ENCODE results near the gene LRP1. TPM values are rescaled to one million over a fixed set of nuclear protein-coding genes. Genes with fewer than 3 reads are reported as not detected.

LRP1 gene
- total RNA-seq, 4 donors from 2014 or later, result 128 to 312 (median 207) TPM

GRCh38 chr12:57089271-57090245 lies 38.7 kb upstream of the LRP1 start:
- Histone ChIP-seq H3K9me3 (no peaks in the 10 kb centered on the region), H3K27ac (peak overlapping the region; percentile 95 to 99 (median 98)), H3K4me1 (peaks cover 0 to 54% (median 24%) of the 10 kb centered on the region in 4 donors), H3K27me3 (no peaks in the 10 kb centered on the region), H3K4me3 (peak overlapping the region; percentile 70 to 96 (median 89)), H3K36me3 (peaks cover 0 to 19% (median 0%) of the 10 kb centered on the region in 3 donors)
- peak; percentile 77 to 89 (median 81) for DNase-seq
- peak; percentile 47 to 50 for TF ChIP-seq POLR2A (IDR thresholded peaks at IDR 0.05)
- TF ChIP-seq, protein P1, sequence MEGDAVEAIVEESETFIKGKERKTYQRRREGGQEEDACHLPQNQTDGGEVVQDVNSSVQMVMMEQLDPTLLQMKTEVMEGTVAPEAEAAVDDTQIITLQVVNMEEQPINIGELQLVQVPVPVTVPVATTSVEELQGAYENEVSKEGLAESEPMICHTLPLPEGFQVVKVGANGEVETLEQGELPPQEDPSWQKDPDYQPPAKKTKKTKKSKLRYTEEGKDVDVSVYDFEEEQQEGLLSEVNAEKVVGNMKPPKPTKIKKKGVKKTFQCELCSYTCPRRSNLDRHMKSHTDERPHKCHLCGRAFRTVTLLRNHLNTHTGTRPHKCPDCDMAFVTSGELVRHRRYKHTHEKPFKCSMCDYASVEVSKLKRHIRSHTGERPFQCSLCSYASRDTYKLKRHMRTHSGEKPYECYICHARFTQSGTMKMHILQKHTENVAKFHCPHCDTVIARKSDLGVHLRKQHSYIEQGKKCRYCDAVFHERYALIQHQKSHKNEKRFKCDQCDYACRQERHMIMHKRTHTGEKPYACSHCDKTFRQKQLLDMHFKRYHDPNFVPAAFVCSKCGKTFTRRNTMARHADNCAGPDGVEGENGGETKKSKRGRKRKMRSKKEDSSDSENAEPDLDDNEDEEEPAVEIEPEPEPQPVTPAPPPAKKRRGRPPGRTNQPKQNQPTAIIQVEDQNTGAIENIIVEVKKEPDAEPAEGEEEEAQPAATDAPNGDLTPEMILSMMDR (IDR thresholded peaks at IDR 0.05), result no peak

DNA sequence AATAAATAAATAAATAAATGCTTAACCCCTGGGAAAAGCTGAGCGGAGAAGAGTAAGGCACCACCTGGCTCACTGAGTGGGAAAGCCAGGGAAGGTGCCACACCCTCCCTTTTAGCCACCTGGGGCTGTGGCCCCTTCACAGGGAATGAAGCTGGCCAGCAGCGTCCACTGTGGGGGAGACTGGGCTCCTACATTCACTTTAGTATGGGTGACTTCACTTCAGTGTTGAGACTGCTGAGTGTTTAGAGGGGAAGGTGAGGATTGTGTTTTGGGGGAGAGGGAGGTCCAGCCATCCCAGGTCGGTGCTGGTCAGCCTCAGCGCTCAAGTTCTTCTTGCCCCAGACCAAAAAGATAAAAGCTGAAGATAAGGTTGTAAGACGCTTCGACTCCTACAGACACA lies 37.8 kb upstream of the LRP1 start:
- H3K4me1 ChIP-seq, result peaks cover 0 to 54% (median 25%) of the 10 kb centered on the region in 4 donors
- TF ChIP-seq, protein P1 (IDR thresholded peaks at IDR 0.05), result no peak
- no peak for TF ChIP-seq POLR2A (IDR thresholded peaks at IDR 0.05)
- H3K4me3 ChIP-seq, result peak overlapping the region; percentile 70 to 96 (median 89)
- H3K27me3 ChIP-seq, result no peaks in the 10 kb centered on the region
- DNase-seq, result peak in 1 of 3 donors; percentile 42
- peaks cover 0 to 29% (median 0%) of the 10 kb centered on the region in 3 donors for H3K36me3 ChIP-seq
- no peaks in the 10 kb centered on the region for H3K9me3 ChIP-seq
- H3K27ac ChIP-seq, result peak overlapping the region; percentile 95 to 99 (median 98)

DNA sequence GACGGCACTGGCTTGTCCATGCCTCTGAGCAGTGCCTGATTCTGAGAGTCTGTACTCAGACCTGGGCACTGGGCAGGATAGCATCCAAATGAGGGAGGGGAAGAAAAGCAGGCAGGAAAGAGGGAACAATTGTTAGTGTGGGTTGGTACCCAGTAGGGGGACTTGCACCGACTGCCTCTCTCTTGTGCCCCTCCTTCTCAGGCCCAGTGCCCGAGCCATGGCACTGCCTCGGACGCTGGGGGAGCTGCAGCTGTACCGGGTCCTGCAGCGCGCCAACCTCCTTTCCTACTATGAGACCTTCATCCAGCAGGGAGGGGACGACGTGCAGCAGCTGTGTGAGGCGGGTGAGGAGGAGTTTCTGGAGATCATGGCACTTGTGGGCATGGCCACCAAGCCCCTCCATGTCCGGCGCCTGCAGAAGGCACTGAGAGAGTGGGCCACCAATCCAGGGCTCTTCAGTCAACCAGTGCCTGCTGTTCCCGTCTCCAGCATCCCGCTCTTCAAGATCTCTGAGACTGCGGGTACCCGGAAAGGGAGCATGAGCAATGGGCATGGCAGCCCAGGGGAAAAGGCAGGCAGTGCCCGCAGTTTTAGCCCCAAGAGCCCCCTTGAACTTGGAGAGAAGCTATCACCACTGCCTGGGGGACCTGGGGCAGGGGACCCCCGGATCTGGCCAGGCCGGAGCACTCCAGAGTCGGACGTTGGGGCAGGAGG lies 37.2 kb upstream of the LRP1 start:
- Histone ChIP-seq H3K4me3 (peak overlapping the region in 2 of 4 donors; percentile 83 to 96), H3K27ac (peak overlapping the region in 2 of 4 donors; percentile 95 to 98), H3K4me1 (peaks cover 0 to 49% (median 23%) of the 10 kb centered on the region in 4 donors), H3K9me3 (no peaks in the 10 kb centered on the region), H3K27me3 (no peaks in the 10 kb centered on the region), H3K36me3 (peaks cover 0 to 34% (median 0%) of the 10 kb centered on the region in 3 donors)
- peak in 1 of 3 donors; percentile 45 for DNase-seq
- TF ChIP-seq, protein P1 (IDR thresholded peaks at IDR 0.05), result no peak
- TF ChIP-seq POLR2A (IDR thresholded peaks at IDR 0.05), result no peak

GRCh38 chr12:57091638-57092528 lies 36.4 kb upstream of the LRP1 start:
- peak overlapping the region in 3 of 4 donors; percentile 46 to 76 (median 65) for H3K27ac ChIP-seq
- no peaks in the 10 kb centered on the region for H3K9me3 ChIP-seq
- H3K4me3 ChIP-seq, result peak overlapping the region in 1 of 4 donors; percentile 96
- H3K36me3 ChIP-seq, result peaks cover 0 to 42% (median 0%) of the 10 kb centered on the region in 3 donors
- H3K4me1 ChIP-seq, result peaks cover 0 to 48% (median 23%) of the 10 kb centered on the region in 4 donors
- peak in 1 of 3 donors; percentile 45 for DNase-seq
- TF ChIP-seq, protein P1 (IDR thresholded peaks at IDR 0.05), result no peak
- no peak for TF ChIP-seq POLR2A (IDR thresholded peaks at IDR 0.05)
- H3K27me3 ChIP-seq, result no peaks in the 10 kb centered on the region

- H3K27ac ChIP-seq, result peak overlapping the region; percentile 46 to 76 (median 70)
- H3K4me3 ChIP-seq, result no peak overlapping the region
- peaks cover 0 to 48% (median 23%) of the 10 kb centered on the region in 4 donors for H3K4me1 ChIP-seq
- DNase-seq, result no peak
- TF ChIP-seq, protein P1 (IDR thresholded peaks at IDR 0.05), result no peak
- TF ChIP-seq POLR2A (IDR thresholded peaks at IDR 0.05), result no peak
- H3K36me3 ChIP-seq, result peaks cover 0 to 47% (median 0%) of the 10 kb centered on the region in 3 donors
- H3K9me3 ChIP-seq, result no peaks in the 10 kb centered on the region
- H3K27me3 ChIP-seq, result no peaks in the 10 kb centered on the region
Measured at GRCh38 chr12:57092529-57092862, 35.8 kb upstream of the LRP1 start.

All from Peyer's patch (tissue), 4 donors.